ENCODE data around the gene USP46. TPM values are rescaled to one million over a fixed set of nuclear protein-coding genes. Genes with fewer than 3 reads are reported as not detected.

The USP46 gene
- total RNA-seq, 6 donors from 2014 or later: 4.2 to 14.0 (median 8.2) TPM

GRCh38 chr4:52670121-52670520, 11.0 kb upstream of the USP46 start:
- WGBS, 2 donors: 95 to 97% methylated on average over 2 of the region's 2 CpGs
- no peak for TF ChIP-seq EP300 (IDR thresholded peaks at IDR 0.05)
- no peak for TF ChIP-seq POLR2A (IDR thresholded peaks at IDR 0.05)
- TF ChIP-seq CTCF (IDR thresholded peaks at IDR 0.05): no peak
- no peak for TF ChIP-seq POLR2AphosphoS5 (IDR thresholded peaks at IDR 0.05)
- no peak for DNase-seq
- Histone ChIP-seq H3K4me3 (no peak overlapping the region), H3K4me1 (no peaks in the 10 kb centered on the region), H3K27me3 (no peaks in the 10 kb centered on the region), H3K36me3 (no peaks in the 10 kb centered on the region), H3K27ac (no peak overlapping the region), H3K9me3 (no peaks in the 10 kb centered on the region)
- ATAC-seq (ENCODE audit: low FRiP score in 2 of 2): no peak

- peak in 3 of 6 experiments; percentile 7 to 28 (median 17) for TF ChIP-seq CTCF (IDR thresholded peaks at IDR 0.05)
- no peak for TF ChIP-seq POLR2AphosphoS5 (IDR thresholded peaks at IDR 0.05)
- no peaks in the 10 kb centered on the region for H3K9me3 ChIP-seq
- no peak overlapping the region for H3K27ac ChIP-seq
- H3K27me3 ChIP-seq: no peaks in the 10 kb centered on the region
- ATAC-seq (ENCODE audit: low FRiP score in 2 of 2) (no peak), DNase-seq (no peak)
- no peaks in the 10 kb centered on the region for H3K36me3 ChIP-seq
- peaks cover 0 to 1% (median under 1%) of the 10 kb centered on the region in 4 donors for H3K4me1 ChIP-seq
- H3K4me3 ChIP-seq: no peak overlapping the region
- whole genome bisulfite sequencing, 2 donors: 45 to 53% methylated on average over 2 of the region's 2 CpGs
Measured at GRCh38 chr4:52665592-52665991, 6.5 kb upstream of the USP46 start.

- H3K27me3 ChIP-seq: no peaks in the 10 kb centered on the region
- ATAC-seq (ENCODE audit: low FRiP score in 2 of 2) (no peak), DNase-seq (no peak)
- H3K36me3 ChIP-seq: no peaks in the 10 kb centered on the region
- peaks cover 4 to 8% (median 7%) of the 10 kb centered on the region in 4 donors for H3K4me1 ChIP-seq
- TF ChIP-seq POLR2A (IDR thresholded peaks at IDR 0.05) (no peak), CTCF (IDR thresholded peaks at IDR 0.05) (no peak), POLR2AphosphoS5 (IDR thresholded peaks at IDR 0.05) (no peak), EP300 (IDR thresholded peaks at IDR 0.05) (no peak)
- no peak overlapping the region for H3K27ac ChIP-seq
- no peak overlapping the region for H3K4me3 ChIP-seq
- no peaks in the 10 kb centered on the region for H3K9me3 ChIP-seq
Measured at GRCh38 chr4:52664479-52664878, 5.4 kb upstream of the USP46 start.

GRCh38 chr4:52661966-52662690, 3.0 kb upstream of the USP46 start:
- ATAC-seq (ENCODE audit: low FRiP score in 2 of 2) (no peak), DNase-seq (no peak)
- Histone ChIP-seq H3K27ac (no peak overlapping the region), H3K4me3 (no peak overlapping the region), H3K36me3 (no peaks in the 10 kb centered on the region), H3K9me3 (no peaks in the 10 kb centered on the region), H3K27me3 (no peaks in the 10 kb centered on the region), H3K4me1 (peaks cover 14 to 20% (median 16%) of the 10 kb centered on the region in 4 donors)
- TF ChIP-seq CTCF (IDR thresholded peaks at IDR 0.05) (no peak), EP300 (IDR thresholded peaks at IDR 0.05) (no peak), POLR2AphosphoS5 (IDR thresholded peaks at IDR 0.05) (no peak), POLR2A (IDR thresholded peaks at IDR 0.05) (no peak)
- WGBS, 2 donors: 91 to 95% methylated on average over 4 of the region's 4 CpGs

GRCh38 chr4:52660643-52661042, 1.5 kb upstream of the USP46 start:
- TF ChIP-seq POLR2A (IDR thresholded peaks at IDR 0.05) (no peak), POLR2AphosphoS5 (IDR thresholded peaks at IDR 0.05) (no peak), CTCF (IDR thresholded peaks at IDR 0.05) (no peak), EP300 (IDR thresholded peaks at IDR 0.05) (no peak)
- Histone ChIP-seq H3K27me3 (no peaks in the 10 kb centered on the region), H3K4me1 (peaks cover 14 to 26% (median 16%) of the 10 kb centered on the region in 4 donors), H3K36me3 (no peaks in the 10 kb centered on the region), H3K9me3 (no peaks in the 10 kb centered on the region), H3K4me3 (peak overlapping the region in 1 of 4 donors; percentile 88), H3K27ac (no peak overlapping the region)
- ATAC-seq (ENCODE audit: low FRiP score in 2 of 2) (no peak), DNase-seq (no peak)
- WGBS, 2 donors: 91 to 96% methylated on average over 6 of the region's 6 CpGs
